ENCODE measurements around the gene FPGS. TPM values are rescaled to one million over a fixed set of nuclear protein-coding genes. Genes with fewer than 3 reads are reported as not detected.

The FPGS gene, protein sequence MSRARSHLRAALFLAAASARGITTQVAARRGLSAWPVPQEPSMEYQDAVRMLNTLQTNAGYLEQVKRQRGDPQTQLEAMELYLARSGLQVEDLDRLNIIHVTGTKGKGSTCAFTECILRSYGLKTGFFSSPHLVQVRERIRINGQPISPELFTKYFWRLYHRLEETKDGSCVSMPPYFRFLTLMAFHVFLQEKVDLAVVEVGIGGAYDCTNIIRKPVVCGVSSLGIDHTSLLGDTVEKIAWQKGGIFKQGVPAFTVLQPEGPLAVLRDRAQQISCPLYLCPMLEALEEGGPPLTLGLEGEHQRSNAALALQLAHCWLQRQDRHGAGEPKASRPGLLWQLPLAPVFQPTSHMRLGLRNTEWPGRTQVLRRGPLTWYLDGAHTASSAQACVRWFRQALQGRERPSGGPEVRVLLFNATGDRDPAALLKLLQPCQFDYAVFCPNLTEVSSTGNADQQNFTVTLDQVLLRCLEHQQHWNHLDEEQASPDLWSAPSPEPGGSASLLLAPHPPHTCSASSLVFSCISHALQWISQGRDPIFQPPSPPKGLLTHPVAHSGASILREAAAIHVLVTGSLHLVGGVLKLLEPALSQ
- total RNA-seq (64.7 TPM), polyA plus RNA-seq (10 to 100 TPM; 40.1 to 50.6 (median 45.2) TPM)

DNA sequence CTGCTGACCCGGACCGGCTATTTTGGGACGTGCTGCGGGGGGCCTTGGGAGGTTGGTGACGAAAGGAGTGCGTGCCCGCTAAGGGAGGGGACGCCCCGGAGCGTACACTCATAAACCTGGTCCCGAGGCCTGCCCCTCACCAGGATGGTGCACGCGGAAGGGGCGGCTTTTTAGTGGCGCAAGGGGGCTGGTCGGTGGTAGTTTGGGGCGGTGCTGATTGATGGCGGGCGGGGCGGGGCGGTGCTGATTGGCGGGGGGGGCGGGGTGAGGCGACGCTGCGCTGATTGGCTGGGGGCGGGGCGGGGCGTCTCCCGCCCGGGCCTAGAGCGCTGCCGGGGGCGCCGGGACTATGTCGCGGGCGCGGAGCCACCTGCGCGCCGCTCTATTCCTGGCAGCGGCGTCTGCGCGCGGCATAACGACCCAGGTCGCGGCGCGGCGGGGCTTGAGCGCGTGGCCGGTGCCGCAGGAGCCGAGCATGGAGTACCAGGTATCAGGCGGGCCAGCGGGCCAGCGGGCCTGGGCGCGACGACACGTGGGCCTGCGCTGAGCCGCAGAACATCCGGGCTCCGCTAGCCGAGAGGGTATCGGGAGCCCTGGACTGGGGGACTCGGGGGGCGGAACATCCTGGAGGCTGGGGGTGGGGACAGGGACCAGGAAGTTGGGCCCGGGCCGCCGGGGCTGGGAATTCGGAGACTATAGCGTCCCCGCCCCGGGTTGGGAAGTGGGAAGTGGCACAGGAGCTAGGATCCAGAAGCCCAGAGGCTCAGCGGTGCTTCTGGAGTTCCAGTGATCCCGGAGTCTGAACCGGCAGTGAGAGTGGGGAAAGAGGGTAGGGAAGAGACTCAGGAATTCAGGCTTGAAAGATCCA is at the start of gene FPGS:
FPGS (plus strand) TSS at position 307 of the 868 bp plus-strand sequence; CDS start at position 350, 43 bp downstream.
- Histone ChIP-seq H3K4me1 (ENCODE audit: control insufficient read depth, insufficient read depth, low read length, poor library complexity, severe bottlenecking) (peaks cover 24% of the 10 kb centered on the region), H3K9me3 (ENCODE audit: control insufficient read depth in 2 of 2, low read length in 2 of 2) (no peaks in the 10 kb centered on the region), H3K27ac (ENCODE audit: insufficient read depth, low read length, poor library complexity, severe bottlenecking) (peak within 1 kb of the TSS; percentile 82), H3K36me3 (ENCODE audit: control insufficient read depth, insufficient read depth, low read length) (peaks cover 20% of the 10 kb centered on the region), H3K27me3 (ENCODE audit: control insufficient read depth, insufficient read depth, low read length) (no peaks in the 10 kb centered on the region), H3K4me3 (ENCODE audit: low read depth, low read length) (peak within 1 kb of the TSS; percentile 89)
- peaks cover 14% of the 10 kb centered on the region for H3K36me3 Mint-ChIP-seq
- peak; percentile 83 to 87 (median 86) for DNase-seq
- peak; percentile 85 for ATAC-seq (ENCODE audit: low read depth in 2 of 2)
- H3K4me3 Mint-ChIP-seq, result peak within 1 kb of the TSS; percentile 90 to 99 (median 92)
- peak within 1 kb of the TSS; percentile 87 to 94 (median 93) for H3K27ac Mint-ChIP-seq
- no peaks in the 10 kb centered on the region for H3K27me3 Mint-ChIP-seq
- H3K4me1 Mint-ChIP-seq, result peaks cover 0 to 41% (median 16%) of the 10 kb centered on the region in 4 donors
- no peaks in the 10 kb centered on the region for H3K9me3 Mint-ChIP-seq

DNA sequence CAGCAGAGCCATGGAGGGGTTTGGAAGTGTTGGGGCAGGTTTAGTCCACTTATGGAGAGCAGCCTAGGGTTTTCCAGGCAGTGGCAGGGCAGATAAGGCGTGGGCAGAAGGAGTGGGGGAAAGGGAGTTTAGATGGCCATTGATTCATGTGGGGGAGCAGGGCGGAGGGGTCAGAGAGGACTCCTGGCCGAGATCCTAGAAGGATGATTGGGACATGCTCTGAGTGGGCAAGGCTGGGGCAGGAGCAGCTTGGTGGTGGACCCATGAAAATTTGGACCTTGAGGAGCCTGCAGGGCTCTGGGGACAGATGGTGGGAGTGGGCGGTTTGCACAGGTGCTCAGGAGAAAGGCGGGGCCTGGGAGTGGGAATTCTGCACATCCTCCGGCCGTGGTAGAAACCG is 49.5 kb upstream of the FPGS start:
- Mint-ChIP-seq H3K27me3 (no peaks in the 10 kb centered on the region), H3K4me1 (peaks cover 5 to 19% (median 8%) of the 10 kb centered on the region in 4 donors), H3K9me3 (no peaks in the 10 kb centered on the region), H3K4me3 (no peak overlapping the region), H3K27ac (peak overlapping the region; percentile 59 to 65 (median 60)), H3K36me3 (peaks cover 16% of the 10 kb centered on the region)
- ATAC-seq (ENCODE audit: low read depth in 2 of 2) (no peak), DNase-seq (no peak)
- H3K36me3 ChIP-seq (ENCODE audit: control insufficient read depth, insufficient read depth, low read length), result peaks cover 66% of the 10 kb centered on the region
- H3K9me3 ChIP-seq (ENCODE audit: control insufficient read depth in 2 of 2, low read length in 2 of 2), result no peaks in the 10 kb centered on the region
- no peaks in the 10 kb centered on the region for H3K4me1 ChIP-seq (ENCODE audit: control insufficient read depth, insufficient read depth, low read length, poor library complexity, severe bottlenecking)
- no peak overlapping the region for H3K4me3 ChIP-seq (ENCODE audit: low read depth, low read length)
- peak overlapping the region; percentile 33 for H3K27ac ChIP-seq (ENCODE audit: insufficient read depth, low read length, poor library complexity, severe bottlenecking)
- no peaks in the 10 kb centered on the region for H3K27me3 ChIP-seq (ENCODE audit: control insufficient read depth, insufficient read depth, low read length)

DNA sequence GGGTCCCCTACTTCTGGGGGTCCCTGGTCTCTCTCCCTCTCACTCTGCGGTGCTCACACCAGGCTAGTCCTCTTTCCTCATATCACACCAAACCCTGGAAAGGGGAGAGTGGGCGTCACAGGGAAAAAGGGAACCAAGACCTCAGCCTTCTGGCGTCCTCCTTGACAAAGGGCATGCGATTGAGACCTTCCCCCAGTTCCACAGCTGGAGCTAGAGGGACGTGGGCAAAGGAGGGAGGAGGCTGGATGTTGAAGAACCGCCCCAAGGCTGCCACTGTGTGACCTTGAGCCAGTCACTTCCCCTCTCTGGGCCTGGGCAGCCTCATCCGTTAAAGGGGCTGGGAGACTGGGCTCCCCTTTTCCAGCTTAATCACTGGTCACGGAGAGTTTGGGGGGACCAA is 49.1 kb upstream of the FPGS start:
- H3K27ac Mint-ChIP-seq, result no peak overlapping the region
- ATAC-seq (ENCODE audit: low read depth in 2 of 2) (no peak), DNase-seq (no peak)
- peaks cover 19% of the 10 kb centered on the region for H3K36me3 Mint-ChIP-seq
- H3K27me3 Mint-ChIP-seq, result no peaks in the 10 kb centered on the region
- H3K4me1 ChIP-seq (ENCODE audit: control insufficient read depth, insufficient read depth, low read length, poor library complexity, severe bottlenecking), result no peaks in the 10 kb centered on the region
- H3K9me3 ChIP-seq (ENCODE audit: control insufficient read depth in 2 of 2, low read length in 2 of 2), result no peaks in the 10 kb centered on the region
- no peaks in the 10 kb centered on the region for H3K27me3 ChIP-seq (ENCODE audit: control insufficient read depth, insufficient read depth, low read length)
- peaks cover 5 to 20% (median 9%) of the 10 kb centered on the region in 4 donors for H3K4me1 Mint-ChIP-seq
- H3K9me3 Mint-ChIP-seq, result no peaks in the 10 kb centered on the region
- H3K4me3 ChIP-seq (ENCODE audit: low read depth, low read length), result no peak overlapping the region
- peaks cover 65% of the 10 kb centered on the region for H3K36me3 ChIP-seq (ENCODE audit: control insufficient read depth, insufficient read depth, low read length)
- H3K4me3 Mint-ChIP-seq, result no peak overlapping the region
- no peak overlapping the region for H3K27ac ChIP-seq (ENCODE audit: insufficient read depth, low read length, poor library complexity, severe bottlenecking)

- peaks cover 21% of the 10 kb centered on the region for H3K36me3 Mint-ChIP-seq
- H3K4me1 Mint-ChIP-seq, result peaks cover 5 to 24% (median 9%) of the 10 kb centered on the region in 4 donors
- H3K27me3 Mint-ChIP-seq, result no peaks in the 10 kb centered on the region
- ATAC-seq (ENCODE audit: low read depth in 2 of 2) (no peak), DNase-seq (no peak)
- H3K27ac Mint-ChIP-seq, result no peak overlapping the region
- Histone ChIP-seq H3K36me3 (ENCODE audit: control insufficient read depth, insufficient read depth, low read length) (peaks cover 58% of the 10 kb centered on the region), H3K4me1 (ENCODE audit: control insufficient read depth, insufficient read depth, low read length, poor library complexity, severe bottlenecking) (no peaks in the 10 kb centered on the region), H3K4me3 (ENCODE audit: low read depth, low read length) (no peak overlapping the region), H3K27ac (ENCODE audit: insufficient read depth, low read length, poor library complexity, severe bottlenecking) (no peak overlapping the region), H3K27me3 (ENCODE audit: control insufficient read depth, insufficient read depth, low read length) (no peaks in the 10 kb centered on the region), H3K9me3 (ENCODE audit: control insufficient read depth in 2 of 2, low read length in 2 of 2) (no peaks in the 10 kb centered on the region)
- no peaks in the 10 kb centered on the region for H3K9me3 Mint-ChIP-seq
- no peak overlapping the region for H3K4me3 Mint-ChIP-seq
Observed at GRCh38 chr9:127754099-127755060, 48.3 kb upstream of the FPGS start.

DNA sequence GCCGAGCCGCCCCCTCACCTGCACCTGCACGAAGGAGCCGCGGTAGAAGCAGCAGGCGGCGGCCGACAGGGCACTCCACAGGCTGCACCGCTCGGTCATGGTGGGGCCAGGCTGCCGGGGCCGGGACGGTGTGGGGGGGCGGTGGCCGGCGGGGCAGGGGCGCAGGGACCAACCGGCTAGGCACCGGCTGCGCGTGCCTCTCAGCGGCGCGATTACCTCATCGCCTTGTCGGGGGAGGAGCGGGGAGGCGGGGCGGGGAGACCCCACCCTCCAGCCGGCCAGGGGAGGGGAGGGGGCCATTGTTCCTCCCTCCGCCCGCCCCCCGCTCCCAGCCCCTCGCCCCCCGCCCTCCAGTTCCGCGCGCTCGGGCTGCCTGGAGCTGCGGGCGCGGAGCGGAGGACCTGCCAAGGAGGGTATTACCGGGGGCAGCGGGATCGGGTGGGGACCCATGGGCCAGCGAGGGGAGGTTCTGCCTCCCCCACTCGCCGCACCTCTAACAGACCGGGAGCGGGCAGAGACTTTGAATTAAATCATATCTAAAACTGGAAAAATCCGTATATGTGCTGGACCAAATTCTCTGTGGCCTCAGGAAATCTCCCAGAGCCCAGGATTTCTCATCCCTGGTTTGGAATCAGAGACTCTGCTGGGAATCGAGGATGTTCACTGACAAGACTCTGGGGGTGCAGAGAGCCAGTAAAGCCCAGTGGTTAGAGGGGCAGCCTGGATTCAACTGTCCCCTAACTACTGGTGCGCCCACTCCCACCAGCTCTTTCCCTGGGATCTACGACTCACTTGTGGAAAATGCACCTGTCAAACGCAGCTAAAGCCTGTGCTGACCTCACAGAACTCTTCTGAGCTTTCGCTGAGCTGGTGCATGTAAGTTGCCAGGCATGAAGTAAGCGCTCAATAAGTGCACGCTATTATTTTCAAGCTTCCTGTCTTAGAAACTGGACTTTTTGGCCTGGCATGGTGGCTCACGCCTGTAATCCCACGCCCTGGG is 47.3 kb upstream of the FPGS start:
- peaks cover 5 to 24% (median 9%) of the 10 kb centered on the region in 4 donors for H3K4me1 Mint-ChIP-seq
- no peak overlapping the region for H3K27ac Mint-ChIP-seq
- no peak overlapping the region for H3K27ac ChIP-seq (ENCODE audit: insufficient read depth, low read length, poor library complexity, severe bottlenecking)
- peaks cover 54% of the 10 kb centered on the region for H3K36me3 ChIP-seq (ENCODE audit: control insufficient read depth, insufficient read depth, low read length)
- H3K4me1 ChIP-seq (ENCODE audit: control insufficient read depth, insufficient read depth, low read length, poor library complexity, severe bottlenecking), result peaks cover 2% of the 10 kb centered on the region
- no peak overlapping the region for H3K4me3 Mint-ChIP-seq
- no peaks in the 10 kb centered on the region for H3K27me3 Mint-ChIP-seq
- no peaks in the 10 kb centered on the region for H3K9me3 Mint-ChIP-seq
- peaks cover 17% of the 10 kb centered on the region for H3K36me3 Mint-ChIP-seq
- no peak overlapping the region for H3K4me3 ChIP-seq (ENCODE audit: low read depth, low read length)
- H3K9me3 ChIP-seq (ENCODE audit: control insufficient read depth in 2 of 2, low read length in 2 of 2), result no peaks in the 10 kb centered on the region
- no peaks in the 10 kb centered on the region for H3K27me3 ChIP-seq (ENCODE audit: control insufficient read depth, insufficient read depth, low read length)
- DNase-seq (no peak), ATAC-seq (ENCODE audit: low read depth in 2 of 2) (no peak)

GRCh38 chr9:127756233-127756632 is 46.4 kb upstream of the FPGS start:
- peaks cover 54% of the 10 kb centered on the region for H3K36me3 ChIP-seq (ENCODE audit: control insufficient read depth, insufficient read depth, low read length)
- H3K9me3 Mint-ChIP-seq, result no peaks in the 10 kb centered on the region
- no peaks in the 10 kb centered on the region for H3K27me3 Mint-ChIP-seq
- peaks cover 11% of the 10 kb centered on the region for H3K36me3 Mint-ChIP-seq
- H3K27ac Mint-ChIP-seq, result no peak overlapping the region
- H3K9me3 ChIP-seq (ENCODE audit: control insufficient read depth in 2 of 2, low read length in 2 of 2), result no peaks in the 10 kb centered on the region
- H3K4me3 Mint-ChIP-seq, result no peak overlapping the region
- no peak overlapping the region for H3K27ac ChIP-seq (ENCODE audit: insufficient read depth, low read length, poor library complexity, severe bottlenecking)
- DNase-seq, result no peak
- H3K27me3 ChIP-seq (ENCODE audit: control insufficient read depth, insufficient read depth, low read length), result no peaks in the 10 kb centered on the region
- H3K4me1 Mint-ChIP-seq, result peaks cover 0 to 24% (median 7%) of the 10 kb centered on the region in 4 donors
- ATAC-seq (ENCODE audit: low read depth in 2 of 2), result no peak
- H3K4me1 ChIP-seq (ENCODE audit: control insufficient read depth, insufficient read depth, low read length, poor library complexity, severe bottlenecking), result peaks cover 2% of the 10 kb centered on the region
- H3K4me3 ChIP-seq (ENCODE audit: low read depth, low read length), result no peak overlapping the region

All from CD4-positive, CD25-positive, alpha-beta regulatory T cell (primary cell).